Muscle layer of duodenum (tissue), 2 donors: Measurements from ENCODE around the gene APOBEC3G.
"Not testable (repeated sequence)": the region's sequence is repeated elsewhere in the genome, so short reads cannot be mapped to it uniquely, and the experiment has no call there.

Source experiments
- H3K27ac ChIP-seq: one replicate; pipeline ENCODE4 v1.7.0; 2013; ENCODE audit warnings: mild to moderate bottlenecking, low read length
- H3K27me3 ChIP-seq: one replicate; pipeline ENCODE4 v1.7.0; 2013; ENCODE audit warnings: low read depth, mild to moderate bottlenecking, control low read depth, low read length
- H3K36me3 ChIP-seq, 2 donors: one replicate each; pipeline ENCODE4 v1.7.0; 2013; ENCODE audit warnings: low read length in 2 of 2, control low read depth in 1 of 2, mild to moderate bottlenecking in 1 of 2; ENCODE audit not compliant: insufficient read depth in 2 of 2, control insufficient read depth in 1 of 2
- H3K4me1 ChIP-seq, 2 donors: one replicate each; pipeline ENCODE4 v1.7.0; 2013; ENCODE audit warnings: low read length in 2 of 2, mild to moderate bottlenecking in 2 of 2, control low read depth in 1 of 2, moderate library complexity in 1 of 2; ENCODE audit not compliant: insufficient read depth in 2 of 2, control insufficient read depth in 1 of 2
- H3K4me3 ChIP-seq, 2 donors: one replicate each; pipeline ENCODE4 v1.7.0; 2013; ENCODE audit warnings: low read length in 2 of 2, low read depth in 1 of 2, mild to moderate bottlenecking in 1 of 2
- H3K9me3 ChIP-seq, 2 donors: one replicate each; pipeline ENCODE4 v1.7.0; 2013; ENCODE audit warnings: low read length in 2 of 2, control low read depth in 1 of 2, mild to moderate bottlenecking in 1 of 2; ENCODE audit not compliant: control insufficient read depth in 1 of 2
- donor health status: healthy.

Gene APOBEC3G

DNA sequence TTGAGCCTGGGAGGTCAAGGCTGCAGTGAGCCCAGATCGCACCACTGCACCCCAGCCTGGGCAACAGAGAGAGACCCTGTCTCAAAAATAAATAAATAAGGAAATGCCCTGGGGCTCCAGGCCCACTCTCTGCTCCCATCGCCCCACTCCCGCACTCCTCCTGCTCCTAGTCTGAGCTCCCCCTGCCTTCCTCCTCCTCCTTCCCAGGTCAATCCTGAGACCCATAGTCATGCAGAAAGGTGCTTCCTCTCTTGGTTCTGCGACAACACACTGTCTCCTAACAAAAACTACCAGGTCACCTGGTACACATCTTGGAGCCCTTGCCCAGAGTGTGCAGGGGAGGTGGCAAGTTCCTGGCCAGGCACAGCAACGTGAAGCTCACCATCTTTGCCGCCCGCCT, 6.9 kb upstream of the APOBEC3G start:
- Histone ChIP-seq H3K27ac (no peak overlapping the region), H3K27me3 (no peaks in the 10 kb centered on the region), H3K9me3 (no peaks in the 10 kb centered on the region), H3K4me3 (no peak overlapping the region), H3K36me3 (no peaks in the 10 kb centered on the region), H3K4me1 (no peaks in the 10 kb centered on the region)

DNA sequence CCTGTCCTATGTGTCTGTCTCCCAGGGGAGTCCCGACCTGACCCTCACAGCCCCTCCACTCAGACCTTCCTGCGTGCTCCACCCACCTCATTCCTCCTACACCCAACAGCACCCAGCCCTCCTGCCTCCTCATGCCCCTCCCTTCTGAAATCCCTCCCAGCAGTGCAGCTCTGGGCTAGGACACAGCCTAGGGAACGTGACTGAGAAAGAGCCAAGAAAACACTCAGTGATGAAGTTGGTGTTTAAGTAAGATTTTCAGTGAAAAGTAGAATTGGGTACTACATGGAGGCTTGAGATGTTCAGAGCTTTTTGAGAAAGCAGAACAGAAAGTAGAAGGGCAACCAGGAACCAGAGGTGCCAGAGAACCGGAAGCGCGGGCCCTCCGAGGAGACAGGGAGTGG, 4.5 kb upstream of the APOBEC3G start:
- not testable (repeated sequence) for H3K27ac ChIP-seq

DNA sequence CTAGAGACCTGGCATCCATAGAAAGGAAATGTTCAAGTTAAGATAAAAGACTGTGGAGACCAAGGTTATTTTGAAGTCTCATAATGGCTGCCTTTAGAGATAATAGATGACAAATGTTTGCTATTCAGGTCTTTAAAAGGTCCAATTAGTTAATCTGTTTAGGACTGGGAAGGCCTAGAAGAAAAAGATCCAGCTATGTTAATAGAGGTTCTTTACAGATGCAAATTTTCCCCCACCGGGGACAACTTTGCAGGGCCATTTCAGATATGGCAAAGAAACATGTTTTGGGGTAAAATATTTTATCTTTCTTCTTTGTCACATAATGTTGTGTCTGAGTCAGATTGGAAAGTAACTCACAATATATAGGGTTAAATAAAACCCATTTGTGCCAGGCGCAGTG, 3.1 kb upstream of the APOBEC3G start:
- Histone ChIP-seq H3K27me3 (no peaks in the 10 kb centered on the region), H3K4me1 (peaks cover 0 to 12% of the 10 kb centered on the region in 2 donors), H3K9me3 (no peaks in the 10 kb centered on the region), H3K27ac (no peak overlapping the region), H3K36me3 (no peaks in the 10 kb centered on the region), H3K4me3 (no peak overlapping the region)

More for the DNA sequence above, 4.5 kb upstream of the APOBEC3G start:
- H3K4me3 ChIP-seq, H3K27me3 ChIP-seq, H3K9me3 ChIP-seq, H3K4me1 ChIP-seq, H3K36me3 ChIP-seq: not testable (repeated sequence)

DNA sequence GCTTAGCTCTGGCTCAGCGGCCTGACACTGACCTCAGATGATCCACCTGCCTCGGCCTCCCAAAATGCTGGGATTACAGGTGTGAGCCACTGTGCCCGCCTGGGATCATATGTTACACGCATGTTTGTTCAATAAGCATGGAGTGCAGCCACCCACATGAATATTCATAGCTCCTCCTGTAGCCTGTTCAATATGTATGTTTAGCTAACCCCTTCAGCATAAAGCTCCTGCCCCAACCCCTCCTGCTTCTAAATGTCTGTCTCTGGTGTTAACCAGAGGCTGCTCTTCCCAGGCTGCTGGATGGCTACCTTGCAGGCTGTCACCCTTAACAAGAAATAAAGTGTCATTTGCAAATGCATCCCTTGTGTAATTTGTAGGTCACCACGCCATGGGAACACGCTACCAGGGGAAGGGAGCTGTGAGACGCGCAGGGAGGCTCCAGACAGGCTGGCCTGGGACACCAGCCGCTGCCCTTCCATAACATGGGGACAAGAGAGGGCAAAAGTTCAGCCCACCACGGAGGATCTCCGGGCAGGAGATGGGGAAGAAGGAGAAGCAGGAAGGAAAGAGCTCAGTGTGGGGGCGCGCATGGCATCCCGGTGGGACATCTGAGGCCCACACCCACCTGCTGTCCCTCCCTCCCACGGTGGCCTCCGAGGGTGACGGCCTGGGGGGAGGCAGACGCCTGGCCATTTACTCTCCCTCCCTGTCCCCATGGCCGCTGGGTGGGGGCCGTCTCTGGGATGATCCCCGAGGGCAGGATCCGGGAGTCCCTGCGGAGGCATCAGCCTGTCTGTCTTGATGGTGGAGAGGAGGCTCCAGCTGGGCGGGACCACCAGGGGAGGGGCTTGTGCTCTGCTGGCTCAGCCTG, 685 bp upstream of the APOBEC3G start:
- not testable (repeated sequence) for H3K27me3 ChIP-seq, H3K36me3 ChIP-seq, H3K27ac ChIP-seq, H3K9me3 ChIP-seq
- H3K4me3 ChIP-seq: peak overlapping the region in 1 of 2 donors; percentile 79
- H3K4me1 ChIP-seq: peaks cover 0 to 12% of the 10 kb centered on the region in 2 donors

DNA sequence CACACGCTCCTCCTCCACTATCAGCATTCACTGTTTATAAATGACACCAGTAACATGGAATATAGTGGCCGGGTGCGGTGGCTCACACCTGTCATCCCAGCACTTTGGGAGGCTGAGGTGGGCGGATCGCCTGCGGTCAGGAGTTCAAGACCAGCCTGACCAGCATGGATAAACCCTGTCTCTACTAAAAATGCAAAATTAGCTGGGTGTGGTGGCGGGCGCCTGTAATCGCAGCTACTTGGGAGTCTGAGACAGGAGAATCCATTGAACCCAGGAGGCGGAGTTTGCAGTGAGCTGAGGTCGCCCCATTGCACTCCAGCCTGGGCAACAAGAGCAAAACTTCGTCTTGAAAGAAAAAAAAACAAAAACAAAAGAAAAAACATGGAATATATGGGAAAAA, 837 bp downstream of the APOBEC3G start:
- H3K4me3 ChIP-seq: peak overlapping the region; percentile 64 to 79
- H3K36me3 ChIP-seq, H3K27me3 ChIP-seq, H3K9me3 ChIP-seq, H3K27ac ChIP-seq: not testable (repeated sequence)
- H3K4me1 ChIP-seq: peaks cover 0 to 12% of the 10 kb centered on the region in 2 donors

DNA sequence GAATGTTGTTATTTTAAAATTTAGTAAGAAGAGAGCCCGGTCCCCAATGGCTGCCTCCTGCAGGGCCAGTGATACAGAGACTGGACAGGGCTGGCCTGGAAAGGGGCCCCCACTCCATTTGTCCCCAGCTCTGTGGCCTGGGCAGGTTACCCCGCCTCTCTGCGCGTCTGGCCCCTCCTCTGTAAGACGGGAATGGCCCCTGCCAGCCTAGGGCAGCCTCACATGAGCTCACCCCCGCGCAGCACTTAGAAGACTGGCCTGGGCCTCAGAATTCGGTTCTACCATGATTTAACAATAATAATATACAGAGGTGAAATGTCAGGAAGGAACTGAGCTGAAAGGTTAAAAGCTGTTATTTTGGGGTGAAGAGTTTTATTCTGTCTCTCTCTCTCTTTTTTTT, 1.3 kb downstream of the APOBEC3G start:
- H3K9me3 ChIP-seq: no peaks in the 10 kb centered on the region
- peaks cover 0 to 5% of the 10 kb centered on the region in 2 donors for H3K36me3 ChIP-seq
- peaks cover 0 to 12% of the 10 kb centered on the region in 2 donors for H3K4me1 ChIP-seq
- H3K27ac ChIP-seq: no peak overlapping the region
- no peak overlapping the region for H3K4me3 ChIP-seq
- H3K27me3 ChIP-seq: no peaks in the 10 kb centered on the region

DNA sequence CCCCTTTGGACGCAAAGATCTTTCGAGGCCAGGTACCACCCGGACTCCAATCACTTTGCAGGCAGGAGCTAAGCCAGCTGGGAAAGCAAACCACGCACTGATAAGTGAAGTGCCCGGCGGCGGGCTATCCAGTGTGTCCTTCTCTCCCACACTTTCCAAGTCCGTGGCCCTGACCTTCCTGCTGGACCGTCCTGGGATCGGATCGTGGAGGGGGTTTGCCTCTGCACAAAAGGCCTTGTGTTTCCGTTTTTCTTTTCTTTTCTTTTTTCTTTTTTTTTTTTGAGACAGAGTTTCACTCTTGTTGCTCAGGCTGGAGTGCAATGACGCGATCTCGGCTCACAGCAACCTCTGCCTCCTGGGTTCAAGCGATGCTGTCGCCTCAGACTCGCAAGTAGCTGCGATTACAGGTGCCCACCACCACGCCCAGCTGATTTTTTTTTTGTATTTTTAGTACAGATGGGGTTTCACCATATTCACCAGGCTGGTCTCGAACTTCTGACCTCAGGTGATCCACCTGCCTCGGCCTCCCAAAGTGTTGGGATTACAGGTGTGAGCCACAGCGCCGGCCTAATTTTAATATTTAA, 2.1 kb downstream of the APOBEC3G start:
- H3K4me3 ChIP-seq, H3K27me3 ChIP-seq, H3K27ac ChIP-seq, H3K36me3 ChIP-seq, H3K9me3 ChIP-seq: not testable (repeated sequence)
- H3K4me1 ChIP-seq: peaks cover 0 to 12% of the 10 kb centered on the region in 2 donors

DNA sequence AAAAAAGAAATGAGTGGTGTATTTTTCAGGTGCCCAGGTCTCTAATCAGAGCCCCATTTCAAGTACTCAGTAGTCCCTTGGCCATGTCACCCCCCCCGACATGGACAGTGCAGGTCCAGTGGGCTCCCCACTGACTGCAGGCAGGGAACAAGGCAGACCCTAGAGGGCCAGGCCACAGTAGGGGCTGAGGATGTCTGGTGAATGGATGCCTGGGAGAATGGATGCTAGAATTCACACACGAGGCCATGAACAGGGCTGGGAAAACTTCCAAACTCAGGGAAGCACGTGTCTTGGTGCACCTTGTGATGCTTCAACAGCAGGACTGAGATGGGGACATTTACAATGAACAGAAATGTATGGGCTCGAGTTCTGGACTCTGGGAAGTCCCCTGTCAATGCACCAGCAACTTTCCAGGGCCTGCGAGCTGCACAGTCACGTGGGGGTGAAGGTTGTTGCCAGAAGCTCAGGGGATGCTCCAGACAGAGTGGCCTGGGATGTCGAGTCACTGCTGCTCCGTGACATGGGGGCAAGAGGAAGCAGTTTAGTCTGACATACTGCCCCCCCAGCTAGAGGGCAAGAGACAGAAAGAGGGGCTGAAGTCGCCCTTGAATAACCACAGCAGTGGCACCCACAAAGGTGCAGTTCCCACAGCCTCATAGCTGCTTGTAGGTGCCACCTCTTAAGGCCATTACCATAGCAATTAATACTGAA, 3.1 kb downstream of the APOBEC3G start:
- Histone ChIP-seq H3K27me3 (no peaks in the 10 kb centered on the region), H3K4me3 (no peak overlapping the region), H3K9me3 (no peaks in the 10 kb centered on the region), H3K27ac (no peak overlapping the region), H3K36me3 (peaks cover 0 to 5% of the 10 kb centered on the region in 2 donors), H3K4me1 (peaks cover 0 to 12% of the 10 kb centered on the region in 2 donors)

DNA sequence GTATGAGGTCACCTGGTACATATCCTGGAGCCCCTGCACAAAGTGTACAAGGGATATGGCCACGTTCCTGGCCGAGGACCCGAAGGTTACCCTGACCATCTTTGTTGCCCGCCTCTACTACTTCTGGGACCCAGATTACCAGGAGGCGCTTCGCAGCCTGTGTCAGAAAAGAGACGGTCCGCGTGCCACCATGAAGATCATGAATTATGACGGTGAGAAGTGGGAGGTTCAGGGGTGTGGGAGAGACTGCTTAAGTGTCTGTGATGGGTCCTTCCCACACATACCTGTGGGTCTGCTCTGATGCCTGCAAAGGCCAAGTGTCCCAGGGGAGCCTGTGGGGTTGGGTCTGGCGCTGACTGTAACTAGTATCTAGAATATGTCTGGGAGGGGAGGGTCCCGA, 3.9 kb downstream of the APOBEC3G start:
- Histone ChIP-seq H3K27me3 (no peaks in the 10 kb centered on the region), H3K4me3 (no peak overlapping the region), H3K27ac (no peak overlapping the region), H3K9me3 (no peaks in the 10 kb centered on the region), H3K36me3 (peaks cover 0 to 5% of the 10 kb centered on the region in 2 donors), H3K4me1 (peaks cover 0 to 12% of the 10 kb centered on the region in 2 donors)

DNA sequence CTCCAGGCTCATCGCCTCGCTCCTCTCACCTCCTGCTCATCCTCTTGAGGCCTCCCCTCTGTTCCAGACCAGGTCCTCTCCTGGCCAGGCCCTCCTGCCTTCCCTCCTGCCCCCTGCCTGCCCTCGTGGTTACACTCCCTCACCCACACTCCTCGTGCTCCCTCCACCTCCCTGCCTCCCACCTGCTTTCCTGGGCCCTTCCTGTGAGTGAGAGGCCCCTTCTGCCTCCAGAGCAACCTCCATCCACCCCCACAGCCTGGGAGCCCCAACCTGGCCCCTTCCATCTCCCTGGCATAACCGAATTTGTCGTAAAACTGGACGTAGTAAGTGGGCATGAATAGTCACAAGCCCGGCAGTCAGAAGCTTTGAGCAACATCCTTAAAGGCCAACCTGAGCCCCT, 4.5 kb downstream of the APOBEC3G start:
- Histone ChIP-seq H3K4me3 (no peak overlapping the region), H3K27ac (no peak overlapping the region), H3K4me1 (peaks cover 0 to 12% of the 10 kb centered on the region in 2 donors), H3K36me3 (peaks cover 0 to 6% of the 10 kb centered on the region in 2 donors), H3K9me3 (no peaks in the 10 kb centered on the region), H3K27me3 (no peaks in the 10 kb centered on the region)
